GM12872 (cell line): ENCODE measurements around the gene FRS2.

Source experiments
- CTCF ChIP-seq: IDR thresholded peaks from 3 replicates; pipeline ENCODE4 v1.5.1; 2011; ENCODE audit warnings: low read depth, mild to moderate bottlenecking, low read length, moderate library complexity; ENCODE audit not compliant: insufficient read depth

Gene FRS2

GRCh38 chr12:69502345-69503081 is 32.3 kb downstream of the FRS2 start:
- TF ChIP-seq CTCF = no peak

GRCh38 chr12:69508091-69508490 is 37.9 kb downstream of the FRS2 start:
- no peak for TF ChIP-seq CTCF

- no peak for TF ChIP-seq CTCF
Observed at GRCh38 chr12:69508621-69509020, 38.4 kb downstream of the FRS2 start.

GRCh38 chr12:69509308-69509736 is 39.1 kb downstream of the FRS2 start:
- TF ChIP-seq CTCF = no peak

GRCh38 chr12:69509904-69510827 is 40.0 kb downstream of the FRS2 start:
- no peak for TF ChIP-seq CTCF

- no peak for TF ChIP-seq CTCF
Observed at GRCh38 chr12:69511016-69511415, 40.8 kb downstream of the FRS2 start.

GRCh38 chr12:69511469-69512267 is 41.5 kb downstream of the FRS2 start:
- TF ChIP-seq CTCF = no peak
